NOMO-1 treated with DMSO at 0.1 percent for 48 hours (cell line): Measurements from ENCODE around the gene ZNF181.

Experiments used
- DNase-seq: peaks from one replicate; lab custom pipeline; 2025; ENCODE audit not compliant: unreplicated experiment; lab: John Stamatoyannopoulos, UW

The ZNF181 gene

DNA sequence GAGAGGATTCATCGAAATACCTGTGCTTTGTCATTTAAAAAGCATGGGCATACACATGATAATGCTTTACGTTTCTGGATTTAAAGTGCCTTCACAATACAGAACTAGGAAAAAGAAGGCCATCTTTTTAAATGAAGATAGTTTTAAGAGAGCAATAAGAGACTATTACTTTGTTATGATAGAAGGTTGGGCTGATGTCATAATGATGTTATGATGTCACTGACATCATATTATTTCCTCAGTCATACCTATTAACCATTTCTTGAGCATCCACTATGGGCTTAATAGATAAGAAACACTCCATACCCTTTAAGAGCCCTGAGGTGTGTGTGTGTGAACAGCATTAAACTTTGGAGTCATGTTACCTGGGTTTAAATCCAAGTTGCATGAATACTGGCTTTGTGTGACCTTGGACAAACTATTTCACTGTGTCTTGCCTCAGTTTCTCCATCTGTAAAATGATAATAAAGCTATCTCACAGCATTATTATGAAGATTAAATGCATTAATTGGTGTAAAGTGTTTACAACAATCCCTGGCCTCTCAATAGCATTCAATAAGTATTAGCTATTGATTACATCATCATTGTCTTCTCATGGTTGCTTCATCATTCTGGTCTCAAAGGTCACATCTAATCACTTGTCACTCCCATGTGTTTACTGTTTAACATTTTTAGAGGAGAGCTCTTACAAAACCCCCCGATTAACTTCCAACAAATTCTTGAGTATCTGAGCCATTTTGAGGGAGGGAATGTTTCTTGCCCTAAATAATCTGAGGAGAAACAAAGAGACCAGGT lies 11.1 kb downstream of the ZNF181 start:
- no peak for DNase-seq

DNA sequence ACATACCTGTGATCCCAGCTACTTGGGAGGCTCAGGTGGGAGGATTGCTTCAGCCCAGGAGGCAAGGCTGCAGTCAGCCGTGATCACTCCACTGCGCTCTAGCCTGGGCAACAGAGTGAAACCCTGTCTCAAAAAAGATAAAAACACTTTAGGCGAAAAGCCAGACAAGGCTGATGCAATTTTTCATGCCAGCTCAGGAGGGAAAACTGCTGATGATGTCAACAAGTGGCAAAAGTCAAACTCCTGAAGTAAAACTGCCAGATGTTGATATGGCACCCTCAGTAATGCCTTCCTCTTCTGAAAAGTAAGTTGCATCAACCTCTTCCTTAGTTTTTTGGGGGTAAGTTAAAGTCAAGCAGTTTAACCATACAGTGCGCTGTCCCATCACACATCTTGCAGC lies 23.4 kb downstream of the ZNF181 start:
- DNase-seq, result no peak

DNA sequence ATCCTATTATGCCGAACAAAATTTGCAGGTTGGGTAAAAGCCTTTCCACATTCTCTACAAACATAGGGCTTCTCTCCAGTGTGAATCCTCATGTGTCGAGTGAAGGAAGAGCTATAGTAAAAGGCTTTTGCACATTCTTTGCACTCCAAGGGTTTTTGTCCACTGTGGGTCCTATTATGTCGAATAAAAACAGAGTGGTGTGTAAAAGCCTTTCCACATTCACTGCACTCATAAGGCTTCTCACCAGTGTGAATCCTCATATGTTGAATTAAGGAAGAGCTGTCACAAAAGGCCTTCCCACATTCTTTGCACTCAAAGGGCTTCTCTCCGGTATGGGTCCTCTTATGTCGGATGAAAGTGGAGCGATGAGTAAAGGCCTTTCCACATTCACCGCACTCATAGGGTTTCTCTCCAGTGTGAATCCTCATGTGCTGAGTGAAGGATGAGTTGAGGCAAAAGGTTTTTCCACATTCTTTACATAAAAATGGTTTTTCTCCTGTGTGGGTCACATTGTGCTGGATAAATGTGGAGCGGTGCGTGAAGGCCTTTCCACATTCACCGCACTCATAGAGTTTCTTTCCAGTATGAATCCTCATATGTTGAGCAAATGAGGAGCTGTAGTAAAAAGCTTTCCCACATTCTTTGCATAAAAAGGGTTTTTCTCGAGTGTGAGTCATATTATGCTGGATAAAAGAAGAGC lies 25.3 kb downstream of the ZNF181 start:
- DNase-seq, result no peak

DNA sequence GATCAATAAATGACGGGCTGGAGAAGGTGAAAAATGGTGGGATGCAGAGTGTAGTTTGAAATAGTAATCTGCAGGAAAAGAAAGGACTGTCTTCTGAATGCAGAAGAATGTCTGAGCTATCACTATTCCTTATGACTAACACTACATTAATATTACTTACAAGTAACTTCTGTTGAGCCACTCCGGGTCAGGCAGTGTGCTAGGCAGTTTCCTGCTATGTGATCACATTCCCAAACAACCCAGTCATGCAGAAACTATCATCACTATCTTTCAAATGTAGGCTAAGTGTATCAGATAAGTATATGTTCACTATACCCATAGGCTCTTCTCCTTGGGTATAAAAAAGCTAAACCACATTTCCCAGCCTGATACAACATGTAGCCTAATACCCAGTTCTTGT lies 32.3 kb downstream of the ZNF181 start:
- DNase-seq, result no peak

DNA sequence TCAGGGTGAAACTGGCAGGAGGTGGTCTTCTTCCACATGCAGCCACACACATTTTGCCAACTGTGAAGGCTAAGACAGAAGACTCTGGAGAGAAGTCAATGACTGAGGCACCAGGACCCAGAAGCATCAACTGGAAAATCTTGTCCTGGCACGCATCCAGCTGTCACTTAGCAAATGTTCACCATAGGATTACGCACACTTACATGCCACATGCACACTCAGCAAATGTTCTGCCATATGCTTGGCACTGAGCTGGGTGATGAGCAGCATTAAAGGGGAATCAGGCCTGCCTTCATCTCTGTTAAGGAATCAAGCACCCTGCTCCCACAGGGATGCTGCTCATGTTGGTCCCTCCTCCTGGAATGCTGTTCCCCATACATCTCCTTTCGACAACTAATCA lies 33.9 kb downstream of the ZNF181 start:
- no peak for DNase-seq

DNA sequence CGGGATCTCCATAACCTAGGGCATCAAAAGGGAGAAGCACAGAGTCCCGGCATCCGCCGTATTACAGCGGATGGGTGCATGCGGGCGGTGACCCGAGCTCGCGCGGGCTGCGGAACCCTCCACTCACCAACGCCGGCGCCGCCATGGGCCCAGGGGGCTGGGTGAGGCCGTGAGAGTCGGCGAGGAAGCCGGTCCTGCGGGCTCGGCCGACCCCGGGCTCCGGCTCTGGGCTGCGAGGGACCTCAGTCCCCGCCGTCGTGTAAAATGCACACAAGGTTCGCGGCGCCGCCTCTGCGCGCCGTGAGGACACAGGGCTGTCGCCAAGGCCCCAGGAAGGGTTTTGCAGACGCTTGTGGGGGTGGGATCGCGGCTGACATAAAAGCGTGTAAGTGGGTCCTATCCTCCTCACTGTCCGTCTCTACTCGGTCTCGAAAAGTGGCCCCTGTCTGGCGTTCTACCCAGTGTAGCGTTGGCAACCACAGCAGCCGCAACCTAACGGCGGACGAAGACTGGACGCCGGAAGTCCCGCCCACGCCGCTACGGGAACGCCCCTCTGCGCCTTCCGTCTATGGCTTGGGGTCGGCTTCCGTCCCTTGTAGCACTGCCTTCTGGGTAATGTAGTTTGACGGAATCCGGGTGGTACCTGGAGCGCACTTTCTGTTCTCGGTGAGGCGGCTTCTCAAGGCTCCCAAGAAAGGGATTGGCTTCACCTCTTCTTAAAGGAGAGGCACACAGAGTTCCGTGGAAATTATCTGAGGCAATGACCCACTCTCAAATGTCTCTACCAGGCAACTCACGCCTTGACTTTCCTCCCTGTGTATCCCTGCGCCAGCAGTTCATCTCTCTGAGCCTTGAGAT lies 38.9 kb downstream of the ZNF181 start, which contains the start of gene ZNF599:
ZNF599 (minus strand) TSS at position 519 of the 858 bp plus-strand sequence; CDS start at position 145, 374 bp downstream.
- DNase-seq, result no peak

DNA sequence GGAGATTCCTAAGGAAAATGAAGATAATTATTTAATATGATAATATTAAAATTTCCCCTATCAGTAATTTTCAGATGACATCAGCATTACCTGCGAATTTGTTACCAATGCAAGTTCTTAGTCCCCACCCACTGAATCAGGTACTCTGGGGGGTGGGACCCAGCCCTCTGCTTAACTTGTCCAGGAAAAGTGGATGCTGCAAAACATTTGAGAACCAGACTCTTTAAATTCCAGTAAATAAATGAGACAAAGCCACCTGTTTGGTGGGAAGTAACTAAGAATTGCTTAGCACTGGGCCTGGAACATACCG lies 39.5 kb downstream of the ZNF181 start:
- no peak for DNase-seq

DNA sequence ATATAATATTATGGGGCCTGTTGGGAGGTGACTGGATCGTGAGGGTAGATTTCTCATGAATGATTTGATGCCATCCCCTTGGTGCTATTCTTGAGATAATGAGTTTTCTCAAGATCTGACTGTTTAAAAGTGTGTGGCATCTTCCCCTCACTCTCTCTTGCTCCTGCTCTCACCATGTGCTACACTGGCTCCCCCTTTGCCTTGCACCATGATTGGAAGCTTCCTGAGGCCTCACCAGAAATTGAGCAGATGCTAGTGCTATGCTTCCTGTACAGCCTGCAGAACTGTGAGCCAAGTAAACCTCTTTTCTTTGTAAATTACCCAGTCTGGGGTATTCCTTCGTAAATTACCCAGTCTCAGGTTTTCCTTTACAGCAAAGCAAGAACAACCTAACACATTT lies 40.8 kb downstream of the ZNF181 start:
- DNase-seq, result no peak

DNA sequence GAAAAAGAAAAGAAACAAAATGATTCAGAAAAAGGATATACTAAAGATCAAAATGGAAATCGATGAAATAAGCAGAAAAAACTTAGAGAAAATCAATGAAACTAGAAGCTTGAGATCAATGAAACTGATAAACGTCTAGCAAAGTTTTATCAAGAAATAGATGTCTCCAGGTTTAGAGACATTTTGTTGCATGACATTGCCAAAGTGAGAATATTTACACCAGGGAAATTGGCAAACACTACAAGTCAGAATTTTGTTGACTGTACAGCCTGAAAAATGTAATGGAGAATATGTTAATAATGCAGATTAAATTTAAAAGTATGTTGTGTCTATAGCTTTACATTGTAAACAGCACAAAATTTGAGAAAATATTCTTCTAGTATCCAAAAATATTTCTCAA lies 44.3 kb downstream of the ZNF181 start:
- DNase-seq, result no peak

DNA sequence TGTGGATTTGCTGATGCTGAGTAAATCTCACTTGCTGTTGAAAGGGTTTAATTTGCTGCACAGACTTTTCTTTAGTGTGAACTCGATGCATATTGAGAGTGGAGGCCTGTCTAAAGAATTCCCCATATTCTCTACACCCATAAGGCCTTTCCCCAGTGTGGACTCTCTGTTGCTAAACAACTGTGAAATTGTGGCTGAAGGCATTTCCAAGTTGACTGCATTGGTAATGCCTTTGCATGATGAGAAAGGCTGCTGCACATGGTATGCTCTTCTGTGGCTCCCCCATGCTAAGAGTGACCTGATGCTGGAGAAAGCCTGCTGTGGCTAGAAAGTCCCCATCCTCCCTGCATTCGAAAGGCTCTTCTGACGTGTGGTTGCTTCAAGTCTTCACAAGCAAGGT lies 45.6 kb downstream of the ZNF181 start:
- DNase-seq, result no peak

DNA sequence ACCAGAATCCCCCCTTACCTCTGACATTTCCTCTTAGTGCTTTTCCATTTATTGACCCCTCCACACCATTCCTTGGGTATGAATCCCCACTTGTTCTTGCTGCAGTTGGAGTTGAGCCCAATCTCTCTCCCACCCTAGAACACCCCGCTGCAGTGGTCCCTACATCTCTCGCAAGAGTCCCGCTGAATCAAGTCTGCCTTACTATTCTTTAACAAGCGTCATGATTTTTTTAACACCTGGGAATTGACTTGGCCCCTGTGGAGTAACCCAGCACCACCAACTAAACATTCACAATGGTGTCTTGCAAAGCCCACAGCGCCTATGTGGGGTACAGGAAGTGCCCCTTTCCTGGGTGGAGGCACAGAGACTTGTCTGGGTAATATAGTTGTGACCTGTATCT lies 52.2 kb downstream of the ZNF181 start:
- DNase-seq, result no peak

DNA sequence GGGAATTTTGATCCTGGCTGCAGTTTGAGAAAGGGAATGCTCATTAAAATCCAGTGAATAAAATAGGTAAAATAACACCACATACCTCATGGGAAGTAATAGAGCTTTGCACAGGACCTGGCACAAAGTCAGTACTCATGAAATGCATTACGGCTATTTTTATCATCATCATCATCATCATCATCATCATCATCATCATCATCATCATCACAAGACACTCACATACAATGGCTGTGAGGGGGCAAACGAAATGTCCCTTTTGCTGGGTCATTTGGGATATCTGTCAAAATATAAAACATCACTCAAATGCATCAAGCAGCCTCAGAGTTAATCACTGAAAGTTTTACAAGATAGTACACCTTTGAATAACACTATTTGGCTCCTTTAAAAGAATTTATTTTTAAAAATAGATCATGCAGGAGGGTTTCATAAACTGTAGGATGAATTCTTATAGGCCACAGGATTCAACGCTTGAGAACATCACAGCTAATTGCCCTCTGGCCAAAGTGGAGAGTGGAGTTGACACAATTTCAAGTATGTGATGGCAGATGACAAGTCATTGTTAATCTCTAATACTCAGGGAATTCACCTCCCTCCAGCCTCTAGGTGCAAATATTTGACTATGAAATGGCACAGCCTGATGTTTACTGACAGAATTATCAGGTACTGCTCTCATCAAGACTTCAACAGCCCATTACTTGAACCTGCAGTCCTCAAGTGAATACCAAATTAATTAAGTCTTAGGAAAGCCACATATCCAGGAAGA lies 53.2 kb downstream of the ZNF181 start:
- DNase-seq, result no peak

DNA sequence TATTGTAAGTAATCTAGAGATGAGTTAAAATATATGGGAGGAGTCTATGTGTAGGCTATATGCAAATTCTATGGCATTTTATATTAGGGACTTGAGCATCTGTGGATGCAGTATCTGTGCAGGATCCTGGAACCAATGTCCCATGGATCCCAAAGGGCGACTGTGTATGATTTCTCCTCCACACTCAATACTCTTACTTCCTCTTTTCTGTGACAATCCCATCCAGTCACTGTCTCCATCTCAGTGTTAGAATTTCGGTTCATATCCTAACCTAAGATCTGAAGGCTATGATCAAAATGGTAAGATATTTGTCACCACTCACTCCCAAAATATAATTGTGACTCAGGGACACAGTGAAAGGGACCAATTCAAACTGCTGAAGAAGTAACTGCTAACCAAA lies 54.0 kb downstream of the ZNF181 start:
- DNase-seq, result peak; percentile 3

DNA sequence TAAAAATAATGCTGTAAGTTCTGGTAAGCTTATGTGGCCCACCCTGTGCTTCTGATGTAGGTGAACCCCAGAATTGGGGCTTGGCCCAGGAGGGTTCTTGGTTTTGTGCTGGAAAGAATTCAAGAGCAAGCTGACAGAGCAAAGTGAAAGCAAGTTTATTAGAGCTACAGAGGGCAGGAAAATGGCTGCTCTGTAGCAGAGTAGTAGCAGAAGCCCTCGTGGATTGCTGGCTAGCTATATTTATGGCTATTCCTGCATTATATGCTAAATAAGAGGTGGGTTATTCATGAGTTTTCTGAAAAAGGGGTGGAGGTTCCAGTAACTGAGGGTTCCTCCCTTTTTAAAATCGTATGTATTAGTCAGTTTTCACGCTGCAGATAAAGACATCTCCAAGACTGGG lies 59.5 kb downstream of the ZNF181 start:
- no peak for DNase-seq

DNA sequence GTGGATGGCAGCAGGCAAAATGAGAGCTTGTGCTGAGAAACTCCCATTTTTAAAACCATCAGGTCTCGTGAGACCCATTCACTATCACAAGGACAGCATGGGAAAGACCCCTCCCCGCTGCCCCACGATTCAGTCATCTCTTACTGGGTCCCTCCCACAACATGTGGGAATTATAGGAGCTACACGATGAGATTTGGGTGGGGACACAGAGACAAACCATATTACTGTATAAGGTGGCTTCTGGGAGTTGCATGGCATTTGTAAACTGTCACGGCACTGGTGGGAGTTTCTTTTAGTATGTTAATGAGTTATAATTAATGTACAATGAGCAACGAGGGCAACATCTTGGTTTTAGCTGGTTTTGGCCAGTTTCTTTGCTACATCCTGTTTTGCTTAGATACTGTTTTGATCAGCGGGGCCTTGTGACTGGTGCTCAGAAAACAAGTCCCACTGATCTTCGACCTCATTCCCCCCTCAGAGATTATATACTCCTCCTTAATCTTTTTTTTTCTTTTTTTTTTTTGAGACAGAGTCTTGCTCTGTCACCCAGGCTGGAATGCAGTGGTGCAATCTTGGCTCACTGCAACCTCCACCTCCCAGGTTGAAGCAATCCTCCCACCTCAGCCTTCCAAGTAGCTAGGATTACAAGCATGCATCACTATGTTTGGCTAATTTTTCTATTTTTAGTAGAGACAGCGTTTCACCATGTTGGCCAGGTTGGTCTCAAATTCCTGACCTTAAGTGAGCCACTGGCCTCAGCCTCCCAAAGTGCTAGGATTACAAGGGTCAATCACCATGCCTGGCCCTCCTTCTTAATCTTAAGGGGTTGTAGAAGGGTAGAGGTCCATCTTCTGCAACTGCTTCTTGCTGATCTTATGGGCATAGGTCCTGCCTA lies 60.3 kb downstream of the ZNF181 start:
- no peak for DNase-seq
